Smooth muscle cell (in vitro differentiated cells): ENCODE data around the gene PPFIBP2. TPM values are rescaled to one million over a fixed set of nuclear protein-coding genes. Genes with fewer than 3 reads are reported as not detected.
A peak's percentile ranks its signal among the peaks of the same experiment; 100 is the strongest.

Experiments used
- DNase-seq: peaks from one replicate; lab custom pipeline; 2025; ENCODE audit not compliant: unreplicated experiment; lab: John Stamatoyannopoulos, UW
- H2AFZ ChIP-seq: fragments of 200-600 bp; sonication (generic); 2 replicates; pipeline ENCODE4 v1.6.0; 2016; ENCODE audit warnings: antibody characterized with exemption, low read depth, mild to moderate bottlenecking
- H3F3A ChIP-seq: fragments of 200-600 bp; sonication (generic); 2 replicates; pipeline ENCODE4 v1.6.0; 2017; ENCODE audit warnings: antibody characterized with exemption, low read depth
- H3K27ac ChIP-seq: fragments of 200-600 bp; sonication (generic); 2 replicates; pipeline ENCODE4 v1.5.1; 2016; ENCODE audit warnings: low read depth, mild to moderate bottlenecking
- H3K27me3 ChIP-seq: fragments of 200-600 bp; sonication (generic); 2 replicates; pipeline ENCODE4 v1.6.1; 2016; ENCODE audit warnings: low read depth, mild to moderate bottlenecking
- H3K36me3 ChIP-seq: fragments of 200-600 bp; sonication (generic); 2 replicates; pipeline ENCODE4 v1.5.1; 2016; ENCODE audit warnings: low read depth
- H3K4me1 ChIP-seq: fragments of 200-600 bp; sonication (generic); 2 replicates; pipeline ENCODE4 v1.5.1; 2016; ENCODE audit warnings: low read depth
- H3K4me2 ChIP-seq: fragments of 200-600 bp; sonication (generic); 2 replicates; pipeline ENCODE4 v1.6.0; 2016; ENCODE audit warnings: mild to moderate bottlenecking
- H3K4me3 ChIP-seq: fragments of 200-600 bp; sonication (generic); 2 replicates; pipeline ENCODE4 v1.5.1; 2016; ENCODE audit warnings: mild to moderate bottlenecking
- H3K79me2 ChIP-seq: fragments of 200-600 bp; sonication (generic); 2 replicates; pipeline ENCODE4 v1.6.0; 2016; ENCODE audit warnings: low read depth, mild to moderate bottlenecking
- H3K9ac ChIP-seq: fragments of 200-600 bp; sonication (generic); 2 replicates; pipeline ENCODE4 v1.6.0; 2016; ENCODE audit warnings: low read depth
- H3K9me3 ChIP-seq: fragments of 200-600 bp; sonication (generic); replicated peaks from 2 replicates; pipeline ENCODE4 v1.5.1; 2016; ENCODE audit warnings: low read depth
- H4K20me1 ChIP-seq: fragments of 200-600 bp; sonication (generic); 2 replicates; pipeline ENCODE4 v1.6.0; 2016; ENCODE audit warnings: low read depth
- CTCF ChIP-seq: fragments of 200-600 bp; sonication (generic); IDR thresholded peaks from 2 replicates; pipeline ENCODE4 v1.5.1; 2017; ENCODE audit warnings: borderline replicate concordance, mild to moderate bottlenecking, antibody characterized with exemption; ENCODE audit not compliant: insufficient read depth, poor library complexity, severe bottlenecking
- WGBS: methylation state at CpG from one replicate; pipeline ENCODE4 v1.1.7; 2016; ENCODE audit warnings: low lambda C conversion rate; 5-methylcytosine and 5-hydroxymethylcytosine counted together
- polyA plus RNA-seq: library from polyadenylated mRNA; unstranded; fragments of >200 nt; fragmentation: Nextera tagmentation; extraction: Ambion mirVana; gene quantifications from 2 replicates; pipeline ENCODE4 v1.2.1, GENCODE V29; 2016
- total RNA-seq: library from RNA; depleted of rRNA; stranded (reverse); fragments of >200 nt; gene quantifications from 2 replicates; pipeline ENCODE4 v1.2.3, GENCODE V29; 2014

PPFIBP2 gene
- total RNA-seq (9.8 and 17.1 TPM in 2 replicates), polyA plus RNA-seq (16.4 and 20.2 TPM in 2 replicates)

GRCh38 chr11:7513234-7514098 is at the start of gene PPFIBP2:
PPFIBP2 (plus strand) TSS chr11:7513999; CDS start chr11:7549476, 35,477 bp downstream.
- Histone ChIP-seq H3K9ac (peak within 1 kb of the TSS; percentile 26), H3K27me3 (no peaks in the 10 kb centered on the region), H3K9me3 (no peaks in the 10 kb centered on the region), H3K79me2 (peaks cover 10% of the 10 kb centered on the region), H4K20me1 (no peaks in the 10 kb centered on the region), H3K4me3 (peak within 1 kb of the TSS; percentile 67), H3F3A (no peaks in the 10 kb centered on the region), H3K4me2 (peak within 1 kb of the TSS; percentile 96), H3K4me1 (peaks cover 12% of the 10 kb centered on the region), H2AFZ (peak within 1 kb of the TSS; percentile 92), H3K27ac (peak within 1 kb of the TSS; percentile 28), H3K36me3 (no peaks in the 10 kb centered on the region)
- DNase-seq, result peak; percentile 83
- TF ChIP-seq CTCF, result peak; percentile 59
- 1% methylated on average over 57 of the region's 79 CpGs for WGBS

GRCh38 chr11:7467652-7468051 is 46.1 kb upstream of the PPFIBP2 start:
- no peaks in the 10 kb centered on the region for H3K36me3 ChIP-seq
- no peak overlapping the region for H3K9ac ChIP-seq
- H3K9me3 ChIP-seq, result no peaks in the 10 kb centered on the region
- no peaks in the 10 kb centered on the region for H3F3A ChIP-seq
- H3K27me3 ChIP-seq, result no peaks in the 10 kb centered on the region
- H2AFZ ChIP-seq, result no peak overlapping the region
- H3K79me2 ChIP-seq, result no peaks in the 10 kb centered on the region
- no peak overlapping the region for H3K27ac ChIP-seq
- no peak for TF ChIP-seq CTCF
- no peaks in the 10 kb centered on the region for H3K4me1 ChIP-seq
- H4K20me1 ChIP-seq, result no peaks in the 10 kb centered on the region
- H3K4me3 ChIP-seq, result no peak overlapping the region
- WGBS, result 91% methylated on average over 2 of the region's 2 CpGs
- DNase-seq, result no peak
- no peak overlapping the region for H3K4me2 ChIP-seq

GRCh38 chr11:7469351-7469865 is 44.4 kb upstream of the PPFIBP2 start:
- WGBS, result 94% methylated on average over 5 of the region's 5 CpGs
- no peaks in the 10 kb centered on the region for H3K36me3 ChIP-seq

More at GRCh38 chr11:7469351-7469865, 44.4 kb upstream of the PPFIBP2 start:
- Histone ChIP-seq H3K79me2 (no peaks in the 10 kb centered on the region), H3K27ac (no peak overlapping the region), H3K9ac (no peak overlapping the region), H3K9me3 (no peaks in the 10 kb centered on the region), H3K4me3 (no peak overlapping the region), H2AFZ (no peak overlapping the region), H3F3A (no peaks in the 10 kb centered on the region), H4K20me1 (no peaks in the 10 kb centered on the region), H3K4me2 (no peak overlapping the region), H3K4me1 (no peaks in the 10 kb centered on the region), H3K27me3 (no peaks in the 10 kb centered on the region)
- no peak for TF ChIP-seq CTCF
- no peak for DNase-seq
